Activated CD8-positive, alpha-beta T cell treated with anti-CD3 and anti-CD28 coated beads for 36 hours (primary cell): Measurements from ENCODE around the gene HBA2. TPM values are rescaled to one million over a fixed set of nuclear protein-coding genes. Genes with fewer than 3 reads are reported as not detected.

ENCODE experiments used
- ATAC-seq: fragments of 200-7000 bp; cut with Tn5 transposase; one replicate; pipeline ENCODE4 v1.10.0; 2021; ENCODE audit warnings: mild to moderate bottlenecking, moderate library complexity
- CTCF ChIA-PET: fragments of 350-600 bp; sonication (Branson Sonifier 250); formaldehyde crosslinking; loops from one replicate; lab custom pipeline; 2021; ENCODE audit warnings: antibody characterized with exemption; lab: Charles Lee
- POLR2A ChIA-PET: fragments of 350-600 bp; sonication (Branson Sonifier 250); formaldehyde crosslinking; loops from one replicate; lab custom pipeline; 2021; ENCODE audit warnings: antibody characterized with exemption; lab: Charles Lee
- DNase-seq: peaks from one replicate; pipeline ENCODE4 v3.0.0-alpha.2; 2020
- H3K27ac Mint-ChIP-seq: one replicate; pipeline ENCODE4 v1.8.0; 2021; ENCODE audit warnings: mild to moderate bottlenecking, mixed read lengths
- H3K27me3 Mint-ChIP-seq: one replicate; pipeline ENCODE4 v1.8.0; 2021; ENCODE audit warnings: mixed read lengths
- H3K36me3 Mint-ChIP-seq: one replicate; pipeline ENCODE4 v1.8.0; 2021; ENCODE audit warnings: low read depth, mixed read lengths
- H3K4me1 Mint-ChIP-seq: one replicate; pipeline ENCODE4 v1.8.0; 2021; ENCODE audit warnings: low read depth, mixed read lengths
- H3K4me3 Mint-ChIP-seq: one replicate; pipeline ENCODE4 v1.8.0; 2021; ENCODE audit warnings: mild to moderate bottlenecking, moderate library complexity, mixed read lengths
- H3K9me3 Mint-ChIP-seq: one replicate; pipeline ENCODE4 v1.8.0; 2021; ENCODE audit warnings: mixed read lengths
- CTCF ChIP-seq: fragments of 200-600 bp; IDR thresholded peaks from one replicate; pipeline ENCODE4 v1.8.0; 2022; ENCODE audit warnings: antibody characterized with exemption, mild to moderate bottlenecking
- intact Hi-C: fragments of 100-400 bp; cut with micrococcal nuclease; formaldehyde crosslinking; loops from one replicate; pipeline ENCODE4 v1.10.0; 2022
- total RNA-seq, 2 experiments: library from RNA; stranded (reverse); gene quantifications; one replicate each; pipeline ENCODE4 v1.2.3, GENCODE V29; 2021

HBA2 gene
- total RNA-seq, 2 experiments from 2014 or later = not detected

- intact Hi-C loops = no loop called here
- H3K27ac Mint-ChIP-seq = peak overlapping the region; percentile 9
- TF ChIP-seq CTCF = no peak
- CTCF ChIA-PET = interaction anchor here (0.6 kb wide), 1 partner anchor 147 kb away, joined by 3 read pairs; no protein-coding TSS in a partner anchor
- H3K36me3 Mint-ChIP-seq = peaks cover 30% of the 10 kb centered on the region
- no peak for ATAC-seq
- no peak overlapping the region for H3K4me3 Mint-ChIP-seq
- POLR2A ChIA-PET = interaction anchor here (0.9 to 1.2 kb wide), 2 partner anchors 8 to 16 kb away, joined by 3 to 4 read pairs; no protein-coding TSS in a partner anchor
- peaks cover 3% of the 10 kb centered on the region for H3K4me1 Mint-ChIP-seq
- H3K27me3 Mint-ChIP-seq = no peaks in the 10 kb centered on the region
- no peak for DNase-seq
- no peaks in the 10 kb centered on the region for H3K9me3 Mint-ChIP-seq
Observed at GRCh38 chr16:212999-213398, 40.3 kb downstream of the HBA2 start.

- no peak overlapping the region for H3K4me3 Mint-ChIP-seq
- H3K4me1 Mint-ChIP-seq = peaks cover 10% of the 10 kb centered on the region
- ChIA-PET CTCF (interaction anchor here (1.0 to 1.6 kb wide), 3 partner anchors 15 to 154 kb away, joined by 3 to 4 read pairs (median 3); partner anchors contain the start of gene FAM234A), POLR2A (no interaction called here)
- intact Hi-C loops = no loop called here
- TF ChIP-seq CTCF = no peak
- no peaks in the 10 kb centered on the region for H3K27me3 Mint-ChIP-seq
- peak overlapping the region; percentile 5 for H3K27ac Mint-ChIP-seq
- DNase-seq (no peak), ATAC-seq (no peak)
- H3K36me3 Mint-ChIP-seq = peaks cover 26% of the 10 kb centered on the region
- H3K9me3 Mint-ChIP-seq = no peaks in the 10 kb centered on the region
Observed at GRCh38 chr16:220021-220420, 47.3 kb downstream of the HBA2 start.

Other genes with a start within 250 kb of the HBA2 start
- gene POLR3K, start 119.3 kb upstream of the HBA2 start, total RNA-seq = 10 to 100 TPM; 51.3 to 52.6 TPM
- gene SNRNP25, start 119.0 kb upstream of the HBA2 start, total RNA-seq = 10 to 100 TPM; 39.4 to 39.7 TPM
- under 1 TPM in 1 of 2 experiments, not detected in 1; 0.61 TPM for gene RHBDF1, start 100.2 kb upstream of the HBA2 start, total RNA-seq
- gene MPG, start 94.7 kb upstream of the HBA2 start, total RNA-seq = 10 to 100 TPM; 51.7 to 54.2 TPM
- 10 to 100 TPM; 40.7 to 40.9 TPM for gene NPRL3, start 34.2 kb upstream of the HBA2 start, total RNA-seq
- not detected for gene HBZ, start 20.2 kb upstream of the HBA2 start, total RNA-seq
- not detected for gene HBM, start 6.9 kb upstream of the HBA2 start, total RNA-seq
- gene HBA1, start 3.8 kb downstream of the HBA2 start, total RNA-seq = not detected
- gene HBQ1, start 7.6 kb downstream of the HBA2 start, total RNA-seq = 1 to 10 TPM; 2.2 to 3.2 TPM
- gene LUC7L, start 56.6 kb downstream of the HBA2 start, total RNA-seq = 10 to 100 TPM; 68.0 to 72.8 TPM
- 10 to 100 TPM; 18.3 to 21.5 TPM for gene FAM234A, start 61.9 kb downstream of the HBA2 start, total RNA-seq
- gene RGS11, start 103.1 kb downstream of the HBA2 start, total RNA-seq = not detected
- not detected for gene ARHGDIG, start 107.7 kb downstream of the HBA2 start, total RNA-seq
- gene PDIA2, start 110.3 kb downstream of the HBA2 start, total RNA-seq = not detected
- 10 to 100 TPM; 24.1 to 24.9 TPM for gene AXIN1, start 179.8 kb downstream of the HBA2 start, total RNA-seq
- 10 to 100 TPM; 95.0 to 98.2 TPM for gene MRPL28, start 197.7 kb downstream of the HBA2 start, total RNA-seq
- gene PGAP6, start 209.1 kb downstream of the HBA2 start, total RNA-seq = 10 to 100 TPM; 21.9 to 24.8 TPM
- 10 to 100 TPM; 22.9 to 24.2 TPM for gene NME4, start 224.3 kb downstream of the HBA2 start, total RNA-seq
- gene DECR2, start 229.0 kb downstream of the HBA2 start, total RNA-seq = 1 to 10 TPM; 9.7 to 10.0 TPM